H1 (cell line): ENCODE data around the gene WFIKKN1. TPM values are rescaled to one million over a fixed set of nuclear protein-coding genes. Genes with fewer than 3 reads are reported as not detected.

Source experiments
- ASH2L ChIP-seq: fragments of 200-600, 300-600 bp; sonication (generic); IDR thresholded peaks from one replicate; pipeline ENCODE4 v1.7.1; 2017; ENCODE audit warnings: low read length
- ATF3 ChIP-seq: IDR thresholded peaks from 2 replicates; pipeline ENCODE4 v1.6.1; 2011; ENCODE audit warnings: low read depth, mild to moderate bottlenecking, low read length; ENCODE audit not compliant: insufficient read depth
- CHD2 ChIP-seq: IDR thresholded peaks from 2 replicates; pipeline ENCODE4 v1.6.1; 2012; ENCODE audit warnings: low read length, improper control_type of control experiment
- CTCF ChIP-seq, 3 experiments: IDR thresholded peaks; 1 replicate in 2 of 3; 2 replicates in 1 of 3; pipeline versions ENCODE4 v1.5.1 to v1.6.1; 2011; ENCODE audit warnings: low read length in 3 of 3, mild to moderate bottlenecking in 3 of 3, inconsistent platforms in 2 of 3, low read depth in 1 of 3, moderate library complexity in 1 of 3; ENCODE audit not compliant: insufficient read depth in 1 of 3; ENCODE audit errors: control extremely low read depth in 1 of 3
- EP300 ChIP-seq, 2 experiments: IDR thresholded peaks; 1 replicate in 1 of 2; 2 replicates in 1 of 2; pipeline ENCODE4 v1.6.1; 2011 to 2012; ENCODE audit warnings: low read depth in 2 of 2, low read length in 2 of 2, mild to moderate bottlenecking in 2 of 2, borderline replicate concordance in 1 of 2, inconsistent platforms in 1 of 2, moderate library complexity in 1 of 2
- GTF2F1 ChIP-seq: IDR thresholded peaks from 2 replicates; pipeline ENCODE4 v1.6.1; 2012; ENCODE audit warnings: low read depth, low read length, improper control_type of control experiment, borderline replicate concordance
- JUND ChIP-seq: IDR thresholded peaks from 2 replicates; pipeline ENCODE4 v1.6.1; 2011; ENCODE audit warnings: mild to moderate bottlenecking, improper control_type of control experiment, low read length
- POLR2A ChIP-seq, 2 experiments: IDR thresholded peaks; 1 replicate in 1 of 2; 2 replicates in 1 of 2; pipeline ENCODE4 v1.6.1; 2011; ENCODE audit warnings: low read depth in 2 of 2, low read length in 2 of 2, mild to moderate bottlenecking in 2 of 2; ENCODE audit errors: control extremely low read depth in 1 of 2
- POLR2AphosphoS5 ChIP-seq: IDR thresholded peaks from 2 replicates; pipeline ENCODE4 v1.6.1; 2011; ENCODE audit warnings: low read depth, low read length
- RBBP5 ChIP-seq: IDR thresholded peaks from 2 replicates; pipeline ENCODE4 v1.7.1; 2012; ENCODE audit warnings: low read depth, mild to moderate bottlenecking, inconsistent platforms, low read length, moderate library complexity, borderline replicate concordance
- SP4 ChIP-seq: IDR thresholded peaks from 2 replicates; pipeline ENCODE4 v1.6.1; 2012; ENCODE audit warnings: low read length, inconsistent platforms
- TAF1 ChIP-seq: IDR thresholded peaks from 2 replicates; pipeline ENCODE4 v1.6.1; 2011; ENCODE audit warnings: mild to moderate bottlenecking, low read depth, low read length
- TAF7 ChIP-seq: optimal IDR thresholded peaks from 2 replicates; pipeline ENCODE3; 2011; ENCODE audit warnings: low read depth, mild to moderate bottlenecking, inconsistent platforms, low read length, moderate library complexity, borderline replicate concordance
- polyA plus RNA-seq, 7 experiments: library from polyadenylated mRNA; depleted of rRNA in 3 of 7; stranded (reverse) in 5 of 7; unstranded in 2 of 7; fragments of >200 nt in 5 of 7; fragments of 200-250 nt in 2 of 7; gene quantifications; 1 replicate in 5 of 7; 2 replicates in 1 of 7; 4 replicates in 1 of 7; pipeline versions ENCODE4 v1.2.1 to v1.2.3, GENCODE V29; 2011 to 2013; ENCODE audit warnings: missing spikeins in 2 of 7, mixed read lengths in 2 of 7
- total RNA-seq: library from RNA; stranded (reverse); fragmentation: NEBNext Ultra II Directional; extraction: Animal tissue kit (Norgen Biotek cat#: 25700); gene quantifications from 2 replicates; pipeline ENCODE4 v1.2.1, GENCODE V29; 2021
- TF ChIP-seq, protein P1 (sequence below): IDR thresholded peaks from 2 replicates; pipeline ENCODE4 v1.6.1; 2012; ENCODE audit warnings: low read length, inconsistent platforms

The WFIKKN1 gene
- total and polyA plus RNA-seq, 2 of the 8 experiments (the other 6 are each of a cell fraction or from before 2014, with no cell fraction given) = 11.4 to 15.8 TPM

DNA sequence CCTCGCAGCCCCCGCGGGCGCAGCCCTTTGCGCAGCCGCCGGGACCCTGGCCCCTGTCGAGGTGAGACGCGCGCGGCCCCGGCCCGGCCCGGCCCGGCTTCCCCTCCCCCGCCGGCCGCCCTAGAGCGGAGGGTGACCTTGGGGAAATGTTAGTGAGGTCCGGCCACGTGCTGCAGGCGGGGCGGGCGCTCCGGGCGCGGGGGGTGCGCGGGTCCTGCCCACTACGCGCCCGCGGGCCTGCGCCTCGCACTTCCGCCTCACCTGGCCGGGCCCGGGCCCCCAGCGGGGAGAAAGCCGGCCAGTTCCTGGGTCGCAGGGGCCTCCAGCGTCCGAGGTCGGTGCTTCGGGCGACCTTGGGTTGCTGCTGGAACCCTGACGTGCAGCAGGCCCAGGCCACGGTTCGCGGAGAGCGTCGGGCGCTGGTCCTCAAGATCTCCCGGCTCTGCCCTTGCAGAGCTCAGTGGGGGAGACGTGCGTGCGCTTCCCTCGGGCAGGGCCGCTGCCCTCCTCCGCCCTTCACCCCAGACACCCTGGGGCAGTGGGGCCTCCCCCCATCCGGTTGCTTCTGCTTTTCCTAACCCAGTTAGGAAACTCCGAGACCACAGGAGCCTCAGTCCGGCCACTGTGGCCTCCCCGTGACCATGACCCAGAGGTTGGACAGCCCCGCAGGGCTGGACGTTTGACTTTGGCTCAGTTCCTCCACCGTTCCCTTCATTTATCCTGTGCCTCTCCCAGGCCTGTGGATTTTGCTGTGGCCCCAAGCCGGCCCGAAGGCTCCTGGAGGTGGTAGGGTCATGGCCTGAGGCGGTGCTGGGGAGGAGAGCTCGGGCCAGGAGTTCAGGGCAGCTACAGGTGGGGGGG, 11.6 kb downstream of the WFIKKN1 start (continued):
- TF ChIP-seq RBBP5 (no peak), CTCF (IDR thresholded peaks at IDR 0.05; ENCODE audit: control extremely low read depth in 1 of 3, insufficient read depth in 1 of 3, low read depth in 1 of 3, low read length in 3 of 3) (no peak), POLR2AphosphoS5 (no peak), GTF2F1 (no peak), TAF1 (0 out of 2 replicates have a peak, but pooled peaks have one; percentile 22), TAF7 (no peak), CHD2 (no peak), SP4 (no peak), JUND (no peak), ASH2L (peak; percentile 17), POLR2A (IDR thresholded peaks at IDR 0.05; ENCODE audit: control extremely low read depth in 1 of 2, low read depth in 2 of 2, low read length in 2 of 2) (no peak), ATF3 (no peak), EP300 (IDR thresholded peaks at IDR 0.05; ENCODE audit: borderline replicate concordance in 1 of 2, low read depth in 2 of 2, low read length in 2 of 2) (no peak)
- TF ChIP-seq, protein P1, sequence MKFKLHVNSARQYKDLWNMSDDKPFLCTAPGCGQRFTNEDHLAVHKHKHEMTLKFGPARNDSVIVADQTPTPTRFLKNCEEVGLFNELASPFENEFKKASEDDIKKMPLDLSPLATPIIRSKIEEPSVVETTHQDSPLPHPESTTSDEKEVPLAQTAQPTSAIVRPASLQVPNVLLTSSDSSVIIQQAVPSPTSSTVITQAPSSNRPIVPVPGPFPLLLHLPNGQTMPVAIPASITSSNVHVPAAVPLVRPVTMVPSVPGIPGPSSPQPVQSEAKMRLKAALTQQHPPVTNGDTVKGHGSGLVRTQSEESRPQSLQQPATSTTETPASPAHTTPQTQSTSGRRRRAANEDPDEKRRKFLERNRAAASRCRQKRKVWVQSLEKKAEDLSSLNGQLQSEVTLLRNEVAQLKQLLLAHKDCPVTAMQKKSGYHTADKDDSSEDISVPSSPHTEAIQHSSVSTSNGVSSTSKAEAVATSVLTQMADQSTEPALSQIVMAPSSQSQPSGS = no peak
